Sigmoid colon (tissue), 3 donors: ENCODE measurements around the gene CMTM2.

Experiments
- POLR2A ChIP-seq, 2 donors: fragments of 450-650 bp; IDR thresholded peaks; one replicate each; pipeline ENCODE4 v1.6.1; 2016; ENCODE audit warnings: antibody characterized with exemption in 2 of 2, mild to moderate bottlenecking in 2 of 2, moderate library complexity in 2 of 2
- TF ChIP-seq, protein P1 (sequence below), 4 experiments: fragments of 450-650 bp in 3 of 4; fragments of 200-600 bp in 1 of 4; IDR thresholded peaks; one replicate each; pipeline ENCODE4 v1.5.1; 2016 to 2019; ENCODE audit warnings: antibody characterized with exemption in 4 of 4, mild to moderate bottlenecking in 3 of 4, moderate library complexity in 2 of 4

DNA sequence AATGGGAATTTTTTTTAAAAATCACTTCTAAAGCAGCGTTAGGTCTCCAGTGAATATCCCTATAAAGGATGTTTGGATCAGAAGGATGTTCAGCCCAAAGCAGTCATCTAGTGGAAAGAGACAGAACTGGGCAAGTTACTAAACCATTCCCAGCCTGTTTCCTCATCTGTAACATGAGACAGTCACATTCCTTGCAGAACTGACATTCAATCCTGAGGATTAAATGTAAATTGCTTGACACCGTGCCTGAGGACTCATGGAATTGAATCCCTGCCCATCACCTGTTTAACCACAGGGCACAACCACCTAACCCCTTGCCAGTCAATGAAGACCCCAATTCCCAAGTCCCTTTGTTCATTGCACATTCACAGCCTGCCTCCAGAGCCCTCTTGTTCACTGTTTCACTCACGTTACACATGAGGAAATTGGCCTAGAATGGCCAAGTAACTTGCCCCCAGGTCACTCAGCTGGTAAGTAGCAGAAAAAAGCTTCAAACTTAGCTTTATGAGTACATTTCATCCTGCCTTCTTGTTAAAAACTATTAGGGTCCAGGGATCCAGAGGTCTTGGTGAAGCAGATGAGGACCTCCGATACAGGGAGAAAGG lies 1.4 kb downstream of the CMTM2 start:
- TF ChIP-seq, protein P1, sequence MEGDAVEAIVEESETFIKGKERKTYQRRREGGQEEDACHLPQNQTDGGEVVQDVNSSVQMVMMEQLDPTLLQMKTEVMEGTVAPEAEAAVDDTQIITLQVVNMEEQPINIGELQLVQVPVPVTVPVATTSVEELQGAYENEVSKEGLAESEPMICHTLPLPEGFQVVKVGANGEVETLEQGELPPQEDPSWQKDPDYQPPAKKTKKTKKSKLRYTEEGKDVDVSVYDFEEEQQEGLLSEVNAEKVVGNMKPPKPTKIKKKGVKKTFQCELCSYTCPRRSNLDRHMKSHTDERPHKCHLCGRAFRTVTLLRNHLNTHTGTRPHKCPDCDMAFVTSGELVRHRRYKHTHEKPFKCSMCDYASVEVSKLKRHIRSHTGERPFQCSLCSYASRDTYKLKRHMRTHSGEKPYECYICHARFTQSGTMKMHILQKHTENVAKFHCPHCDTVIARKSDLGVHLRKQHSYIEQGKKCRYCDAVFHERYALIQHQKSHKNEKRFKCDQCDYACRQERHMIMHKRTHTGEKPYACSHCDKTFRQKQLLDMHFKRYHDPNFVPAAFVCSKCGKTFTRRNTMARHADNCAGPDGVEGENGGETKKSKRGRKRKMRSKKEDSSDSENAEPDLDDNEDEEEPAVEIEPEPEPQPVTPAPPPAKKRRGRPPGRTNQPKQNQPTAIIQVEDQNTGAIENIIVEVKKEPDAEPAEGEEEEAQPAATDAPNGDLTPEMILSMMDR (IDR thresholded peaks at IDR 0.05) = no peak
- no peak for TF ChIP-seq POLR2A (IDR thresholded peaks at IDR 0.05)
